Measurements from ENCODE around the gene HCRTR1. TPM values are rescaled to one million over a fixed set of nuclear protein-coding genes. Genes with fewer than 3 reads are reported as not detected.
A peak's percentile ranks its signal among the peaks of the same experiment; 100 is the strongest.

The HCRTR1 gene
- polyA plus RNA-seq, 1 donor from 2014 or later = 0.37 TPM

- no peaks in the 10 kb centered on the region for H3K36me3 ChIP-seq (ENCODE audit: insufficient read depth, low read length)
- peak overlapping the region; percentile 94 for H3K27ac ChIP-seq (ENCODE audit: low read length)
- peak overlapping the region; percentile 57 for H3K4me3 ChIP-seq (ENCODE audit: low read length)
- no peak overlapping the region for H2AFZ ChIP-seq (ENCODE audit: low read depth, low read length)
- H3K27me3 ChIP-seq (ENCODE audit: insufficient read depth, low read depth, low read length) = no peaks in the 10 kb centered on the region
- no peak for TF ChIP-seq TAF1 (IDR thresholded peaks at IDR 0.05; ENCODE audit: low read depth)
- peak; percentile 83 for TF ChIP-seq EP300 (conservative IDR thresholded peaks at IDR 0.05; ENCODE audit: poor library complexity, severe bottlenecking)
- peak; percentile 47 for TF ChIP-seq POLR2AphosphoS5 (IDR thresholded peaks at IDR 0.05)
- TF ChIP-seq RAD21 (conservative IDR thresholded peaks at IDR 0.05) = no peak
- TF ChIP-seq SMC3 (conservative IDR thresholded peaks at IDR 0.05; ENCODE audit: poor library complexity) = peak; percentile 30
- TF ChIP-seq EZH2 (IDR thresholded peaks at IDR 0.05; ENCODE audit: borderline replicate concordance, insufficient read depth, low read length, poor library complexity, severe bottlenecking) = no peak
- peak; percentile 71 for TF ChIP-seq REST (IDR thresholded peaks at IDR 0.05; ENCODE audit: borderline replicate concordance)
- H3K79me2 ChIP-seq (replicated peaks; ENCODE audit: insufficient read depth, low read length) = no peaks in the 10 kb centered on the region
- peak overlapping the region; percentile 56 for H3K4me2 ChIP-seq (ENCODE audit: low read length)
- peak overlapping the region; percentile 68 for H3K9ac ChIP-seq (ENCODE audit: low read length)
- peaks cover 3% of the 10 kb centered on the region for H3F3A ChIP-seq (ENCODE audit: insufficient read depth, low read length, poor library complexity, severe bottlenecking)
- no peaks in the 10 kb centered on the region for H3K9me3 ChIP-seq (ENCODE audit: low read length)
- no peaks in the 10 kb centered on the region for H3K9me2 ChIP-seq (ENCODE audit: insufficient read depth, low read length)
- no peaks in the 10 kb centered on the region for H4K20me1 ChIP-seq (ENCODE audit: insufficient read depth)
Measured at GRCh38 chr1:31654474-31654776, 36.9 kb downstream of the HCRTR1 start.

- Histone ChIP-seq H4K20me1 (ENCODE audit: insufficient read depth) (no peaks in the 10 kb centered on the region), H3K9me3 (ENCODE audit: low read length) (no peaks in the 10 kb centered on the region), H3K4me3 (ENCODE audit: low read length) (peak overlapping the region; percentile 57), H3K4me2 (ENCODE audit: low read length) (no peak overlapping the region), H3K27ac (ENCODE audit: low read length) (peak overlapping the region; percentile 94), H3F3A (ENCODE audit: insufficient read depth, low read length, poor library complexity, severe bottlenecking) (peaks cover 3% of the 10 kb centered on the region), H3K36me3 (ENCODE audit: insufficient read depth, low read length) (no peaks in the 10 kb centered on the region), H2AFZ (ENCODE audit: low read depth, low read length) (no peak overlapping the region), H3K79me2 (replicated peaks; ENCODE audit: insufficient read depth, low read length) (no peaks in the 10 kb centered on the region), H3K9me2 (ENCODE audit: insufficient read depth, low read length) (no peaks in the 10 kb centered on the region), H3K27me3 (ENCODE audit: insufficient read depth, low read depth, low read length) (no peaks in the 10 kb centered on the region), H3K9ac (ENCODE audit: low read length) (peak overlapping the region; percentile 68)
- TF ChIP-seq MXI1 (conservative IDR thresholded peaks at IDR 0.05; ENCODE audit: poor library complexity, severe bottlenecking) = no peak
- no peak for TF ChIP-seq REST (IDR thresholded peaks at IDR 0.05; ENCODE audit: borderline replicate concordance)
Measured at GRCh38 chr1:31655104-31655503, 37.6 kb downstream of the HCRTR1 start.
